GM12875 (cell line): ENCODE measurements around the gene INO80E.
A peak's percentile ranks its signal among the peaks of the same experiment; 100 is the strongest.

Source experiments
- H3K4me3 ChIP-seq: one replicate; pipeline ENCODE4 v1.5.1; 2011; ENCODE audit warnings: low read depth, low read length, control low read depth
- TF ChIP-seq, protein P1 (sequence below): IDR thresholded peaks from 2 replicates; pipeline ENCODE4 v1.5.1; 2011; ENCODE audit warnings: low read depth, mild to moderate bottlenecking, control low read depth, inconsistent platforms, low read length, moderate library complexity, borderline replicate concordance; ENCODE audit not compliant: insufficient read depth

The INO80E gene

DNA sequence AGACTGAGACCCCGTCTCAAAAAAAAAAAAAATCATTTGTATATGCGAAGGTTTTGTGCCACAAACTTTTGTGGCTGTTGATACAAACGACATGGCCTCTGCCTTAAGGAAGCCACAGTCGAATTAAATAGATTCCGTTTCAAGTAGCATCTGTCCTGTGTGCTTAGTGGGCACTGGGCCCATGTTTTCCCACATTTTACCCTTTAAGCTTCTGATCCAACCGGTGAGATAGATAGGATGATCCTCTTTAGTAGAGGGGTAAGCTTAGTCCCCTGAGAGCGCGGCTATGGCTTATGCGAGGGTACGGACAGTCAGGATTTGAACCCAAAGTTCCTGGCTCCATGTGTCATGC is 34.9 kb upstream of the INO80E start:
- peak overlapping the region; percentile 80 for H3K4me3 ChIP-seq
- TF ChIP-seq, protein P1, sequence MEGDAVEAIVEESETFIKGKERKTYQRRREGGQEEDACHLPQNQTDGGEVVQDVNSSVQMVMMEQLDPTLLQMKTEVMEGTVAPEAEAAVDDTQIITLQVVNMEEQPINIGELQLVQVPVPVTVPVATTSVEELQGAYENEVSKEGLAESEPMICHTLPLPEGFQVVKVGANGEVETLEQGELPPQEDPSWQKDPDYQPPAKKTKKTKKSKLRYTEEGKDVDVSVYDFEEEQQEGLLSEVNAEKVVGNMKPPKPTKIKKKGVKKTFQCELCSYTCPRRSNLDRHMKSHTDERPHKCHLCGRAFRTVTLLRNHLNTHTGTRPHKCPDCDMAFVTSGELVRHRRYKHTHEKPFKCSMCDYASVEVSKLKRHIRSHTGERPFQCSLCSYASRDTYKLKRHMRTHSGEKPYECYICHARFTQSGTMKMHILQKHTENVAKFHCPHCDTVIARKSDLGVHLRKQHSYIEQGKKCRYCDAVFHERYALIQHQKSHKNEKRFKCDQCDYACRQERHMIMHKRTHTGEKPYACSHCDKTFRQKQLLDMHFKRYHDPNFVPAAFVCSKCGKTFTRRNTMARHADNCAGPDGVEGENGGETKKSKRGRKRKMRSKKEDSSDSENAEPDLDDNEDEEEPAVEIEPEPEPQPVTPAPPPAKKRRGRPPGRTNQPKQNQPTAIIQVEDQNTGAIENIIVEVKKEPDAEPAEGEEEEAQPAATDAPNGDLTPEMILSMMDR = no peak

DNA sequence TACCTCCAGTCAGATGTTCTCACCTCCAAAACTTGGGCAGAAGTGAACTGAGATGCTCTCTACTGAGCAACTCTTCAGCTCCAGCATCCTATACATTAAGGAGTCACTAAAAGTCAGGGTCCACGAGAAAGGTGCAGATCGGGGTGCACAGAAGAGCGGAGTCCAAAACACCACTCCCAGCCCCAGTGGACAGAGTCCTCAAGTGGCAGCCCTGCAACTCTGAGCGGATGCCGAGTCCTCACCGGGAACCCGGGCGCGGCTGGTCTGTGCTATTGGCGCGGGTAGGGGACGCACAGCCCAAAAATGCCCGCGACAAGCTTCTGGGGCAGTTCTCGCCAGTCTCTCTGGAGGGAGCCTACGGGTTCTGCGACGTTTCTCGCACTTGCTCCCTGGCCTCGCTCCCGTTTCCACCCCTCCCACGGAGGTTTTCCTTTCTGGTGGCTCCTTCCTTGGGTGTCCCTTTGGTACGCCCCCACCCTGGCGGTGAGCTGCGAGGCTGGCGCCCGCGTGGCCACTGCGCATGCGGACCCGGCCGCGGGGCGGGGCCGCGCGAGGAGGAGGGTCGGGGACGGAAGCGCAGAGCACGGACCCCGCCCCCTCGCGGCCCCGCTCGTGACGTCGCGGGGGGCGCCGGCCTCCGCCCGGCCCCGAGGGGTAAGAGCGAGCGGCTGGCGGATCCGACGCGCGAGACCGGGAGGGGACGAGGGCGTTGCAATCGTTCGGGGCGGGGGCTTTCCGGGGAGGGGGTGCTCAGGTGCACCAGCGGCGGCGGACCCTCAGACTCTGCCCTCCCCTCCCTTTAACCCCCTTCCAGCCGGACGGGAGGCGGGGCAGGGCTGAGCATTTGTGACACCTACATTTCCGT is 34.3 kb upstream of the INO80E start, which contains the start of gene TMEM219:
Gene TMEM219, plus strand, starts transcription at position 601 of the 865 bp plus-strand sequence. CDS start 1,065 bp downstream, outside the sequence.
- H3K4me3 ChIP-seq = peak within 1 kb of the TSS; percentile 80
- TF ChIP-seq, protein P1 = 0 out of 2 replicates have a peak, but pooled peaks have one; percentile 28

DNA sequence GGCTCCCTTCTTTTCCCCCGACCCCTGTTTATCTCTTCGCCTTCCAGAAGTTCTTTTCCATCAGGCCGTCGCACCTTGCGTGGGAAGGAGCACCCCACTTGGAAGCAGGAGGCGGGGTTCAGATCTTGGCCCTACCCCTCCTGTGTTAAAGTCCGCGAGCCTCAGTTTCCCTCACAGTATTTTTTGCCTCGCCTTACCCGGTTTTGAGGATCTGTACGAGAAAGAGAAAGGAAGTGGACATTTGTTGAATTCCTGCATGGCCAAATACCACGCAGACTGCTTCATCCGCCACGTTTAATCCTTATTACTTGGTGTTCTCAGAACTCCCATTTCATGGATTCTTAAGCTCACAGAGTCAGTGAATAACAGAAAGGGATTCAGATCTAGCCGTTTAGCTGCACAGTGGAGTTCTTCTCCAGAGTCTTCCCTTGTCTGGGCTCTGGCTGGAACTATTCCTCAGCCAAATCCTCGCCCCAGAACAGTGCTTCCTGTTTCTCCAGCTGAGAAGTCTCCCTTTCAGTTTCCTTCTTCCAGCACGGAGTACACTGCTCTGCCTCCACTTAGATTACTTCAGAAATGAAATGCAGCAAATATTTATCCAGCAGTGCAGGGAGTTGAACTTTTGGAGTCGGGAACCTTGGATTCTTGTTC is 33.6 kb upstream of the INO80E start:
- TF ChIP-seq, protein P1 = no peak
- peak overlapping the region; percentile 60 for H3K4me3 ChIP-seq

DNA sequence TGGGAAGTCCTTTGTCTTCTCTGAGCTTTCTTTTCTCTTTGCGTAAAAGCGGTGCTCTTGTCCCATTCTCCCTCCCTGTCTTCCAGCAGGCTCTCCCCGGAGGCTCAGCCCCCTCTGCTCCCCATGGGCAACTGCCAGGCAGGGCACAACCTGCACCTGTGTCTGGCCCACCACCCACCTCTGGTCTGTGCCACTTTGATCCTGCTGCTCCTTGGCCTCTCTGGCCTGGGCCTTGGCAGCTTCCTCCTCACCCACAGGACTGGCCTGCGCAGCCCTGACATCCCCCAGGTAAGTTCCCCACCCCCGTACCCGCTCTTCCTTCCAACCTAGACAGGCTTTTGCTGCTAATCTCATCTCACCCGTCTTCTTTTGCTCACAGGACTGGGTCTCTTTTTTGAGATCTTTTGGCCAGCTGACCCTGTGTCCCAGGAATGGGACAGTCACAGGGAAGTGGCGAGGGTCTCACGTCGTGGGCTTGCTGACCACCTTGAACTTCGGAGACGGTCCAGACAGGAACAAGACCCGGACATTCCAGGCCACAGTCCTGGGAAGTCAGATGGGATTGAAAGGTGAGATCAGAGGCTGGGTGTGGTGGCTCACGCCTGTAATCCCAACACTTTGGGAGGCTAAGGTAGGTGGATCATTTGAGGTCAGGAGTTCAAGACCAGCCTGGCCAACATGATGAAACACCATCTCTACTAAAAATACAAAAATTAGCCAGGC is 32.9 kb upstream of the INO80E start:
- TF ChIP-seq, protein P1 = no peak
- H3K4me3 ChIP-seq = no peak overlapping the region

DNA sequence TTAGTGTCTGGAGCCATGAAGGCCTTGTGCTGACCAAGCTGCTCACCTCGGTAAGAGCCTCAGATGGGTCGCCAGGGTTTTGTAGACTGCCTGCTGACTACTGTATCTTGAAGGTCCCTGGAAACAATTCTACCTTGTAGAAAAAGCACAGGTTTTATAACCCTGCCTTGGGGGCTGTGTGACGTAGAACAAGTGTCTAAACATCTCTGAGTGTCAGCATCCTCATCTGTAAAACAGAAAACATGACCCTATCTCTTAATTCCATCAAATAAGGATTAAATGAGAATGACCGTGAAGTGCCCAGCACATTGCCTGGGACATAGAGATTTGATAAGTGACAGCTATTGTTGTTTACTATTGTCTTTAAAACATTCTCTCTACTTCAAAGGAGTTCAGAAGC is 27.8 kb upstream of the INO80E start:
- TF ChIP-seq, protein P1 = no peak
- no peak overlapping the region for H3K4me3 ChIP-seq

DNA sequence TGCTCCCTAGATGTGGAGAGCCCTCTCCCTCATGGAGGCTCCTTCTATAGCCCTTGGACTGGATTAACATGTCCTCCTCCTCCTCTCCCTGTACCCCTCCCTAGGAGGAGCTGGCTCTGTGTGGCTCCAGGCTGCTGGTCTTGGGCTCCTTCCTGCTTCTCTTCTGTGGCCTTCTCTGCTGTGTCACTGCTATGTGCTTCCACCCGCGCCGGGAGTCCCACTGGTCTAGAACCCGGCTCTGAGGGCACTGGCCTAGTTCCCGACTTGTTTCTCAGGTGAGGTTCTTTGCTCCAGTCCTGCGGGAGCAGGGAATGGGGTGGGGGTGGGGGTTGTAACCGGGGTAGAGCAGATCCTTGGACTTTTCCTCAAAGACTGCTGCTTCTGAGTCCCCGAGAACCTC is 24.7 kb upstream of the INO80E start:
- no peak overlapping the region for H3K4me3 ChIP-seq
- TF ChIP-seq, protein P1 = no peak

DNA sequence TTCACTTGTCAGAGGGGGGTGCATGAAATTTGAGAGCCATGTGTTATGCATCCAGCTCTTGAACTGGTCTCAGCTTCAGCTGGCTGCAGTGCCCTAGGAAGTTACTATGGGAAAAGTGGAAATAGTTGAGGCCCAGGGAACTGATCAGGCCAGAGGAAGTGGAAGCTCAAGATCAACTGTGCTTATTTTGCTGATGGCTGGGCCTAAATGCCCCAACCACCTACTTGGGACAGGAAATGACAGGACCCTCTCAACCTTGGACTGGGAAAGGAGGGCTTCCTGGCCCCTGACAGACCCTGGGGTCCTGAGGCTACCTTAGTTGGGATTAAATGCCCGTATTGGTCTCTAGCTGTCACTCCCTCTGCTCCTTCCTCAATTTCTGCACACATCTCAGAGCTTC is 23.5 kb upstream of the INO80E start:
- H3K4me3 ChIP-seq = no peak overlapping the region
- TF ChIP-seq, protein P1 = no peak
